SK-N-SH (cell line): ENCODE measurements around the gene COBLL1. TPM values are rescaled to one million over a fixed set of nuclear protein-coding genes. Genes with fewer than 3 reads are reported as not detected.
A peak's percentile ranks its signal among the peaks of the same experiment; 100 is the strongest.

Experiments used
- CTCF ChIA-PET: fragments of 300-600, 350-600 bp; formaldehyde crosslinking; extraction: SDS; loops from one replicate; lab custom pipeline; 2021; lab: Yijun Ruan, JAX
- POLR2A ChIA-PET: fragments of 350-600 bp; sonication (Branson Sonifier 250); formaldehyde crosslinking; extraction: SDS; loops from one replicate; lab custom pipeline; 2020; ENCODE audit warnings: antibody characterized with exemption, inconsistent platforms; lab: Yijun Ruan, JAX
- DNase-seq: peaks from one replicate; pipeline ENCODE4 v3.0.0; 2012
- H2AFZ ChIP-seq: fragments of 200-600 bp; sonication (generic); 2 replicates; pipeline ENCODE4 v1.8.1; 2016; ENCODE audit warnings: antibody characterized with exemption, mild to moderate bottlenecking, low read depth
- H3F3A ChIP-seq: fragments of 200-600 bp; sonication (generic); replicated peaks from 2 replicates; pipeline ENCODE3; 2016; ENCODE audit warnings: antibody characterized with exemption, mild to moderate bottlenecking; ENCODE audit not compliant: insufficient read depth
- H3K27ac ChIP-seq, 2 experiments: fragments of 200-500 bp in 1 of 2; fragments of 200-600 bp in 1 of 2; sonication (Bioruptor generic) in 1 of 2; sonication (generic), shearing (Covaris generic) in 1 of 2; 2 replicates each; pipeline versions ENCODE4 v1.5.1 to v1.6.1; 2014 to 2016; ENCODE audit warnings: low read depth in 2 of 2, inconsistent platforms in 1 of 2, low read length in 1 of 2, mild to moderate bottlenecking in 1 of 2, mixed read lengths in 1 of 2
- H3K27me3 ChIP-seq: fragments of 200-600 bp; sonication (generic), shearing (Covaris generic); 2 replicates; pipeline ENCODE4 v1.6.1; 2016; ENCODE audit warnings: mixed run types; ENCODE audit not compliant: insufficient read depth
- H3K36me3 ChIP-seq, 2 experiments: fragments of 200-500 bp in 1 of 2; fragments of 200-600 bp in 1 of 2; sonication (Bioruptor generic) in 1 of 2; sonication (generic) in 1 of 2; replicated peaks in 1 of 2; 2 replicates each; pipeline versions ENCODE3 to v1.5.1; 2014 to 2016; ENCODE audit warnings: low read length in 1 of 2, mild to moderate bottlenecking in 1 of 2; ENCODE audit not compliant: insufficient read depth in 2 of 2, control insufficient read depth in 1 of 2
- H3K4me1 ChIP-seq, 2 experiments: fragments of 200-500 bp in 1 of 2; fragments of 200-600 bp in 1 of 2; sonication (Bioruptor generic) in 1 of 2; sonication (generic), shearing (Covaris generic) in 1 of 2; 2 replicates each; pipeline versions ENCODE4 v1.5.1 to v1.6.1; 2014 to 2016; ENCODE audit warnings: low read depth in 1 of 2, low read length in 1 of 2, mixed run types in 1 of 2; ENCODE audit not compliant: insufficient read depth in 2 of 2, control insufficient read depth in 1 of 2
- H3K4me2 ChIP-seq: fragments of 200-600 bp; sonication (generic), shearing (Covaris generic); 2 replicates; pipeline ENCODE4 v1.6.1; 2017; ENCODE audit warnings: mixed run types
- H3K4me3 ChIP-seq, 2 experiments: fragments of 200-500 bp in 1 of 2; fragments of 200-600 bp in 1 of 2; sonication (Bioruptor generic) in 1 of 2; sonication (generic), shearing (Covaris generic) in 1 of 2; 2 replicates each; pipeline versions ENCODE4 v1.5.1 to v1.8.1; 2014 to 2016; ENCODE audit warnings: low read depth in 2 of 2, inconsistent platforms in 1 of 2, low read length in 1 of 2, mild to moderate bottlenecking in 1 of 2, mixed read lengths in 1 of 2, moderate library complexity in 1 of 2
- H3K79me2 ChIP-seq: fragments of 200-600 bp; sonication (generic); 2 replicates; pipeline ENCODE4 v1.8.1; 2017; ENCODE audit warnings: mild to moderate bottlenecking; ENCODE audit not compliant: insufficient read depth
- H3K9ac ChIP-seq: fragments of 200-600 bp; sonication (generic); 2 replicates; pipeline ENCODE4 v1.6.1; 2017; ENCODE audit warnings: mixed run types
- H3K9me2 ChIP-seq: fragments of 200-600 bp; sonication (generic); 2 replicates; pipeline ENCODE4 v1.6.1; 2017; ENCODE audit warnings: mixed run types
- H3K9me3 ChIP-seq: fragments of 200-600 bp; sonication (generic); 2 replicates; pipeline ENCODE4 v1.6.1; 2017; ENCODE audit warnings: mixed run types, mild to moderate bottlenecking, moderate library complexity
- H4K20me1 ChIP-seq: fragments of 200-600 bp; sonication (generic); 2 replicates; pipeline ENCODE4 v1.6.1; 2017; ENCODE audit warnings: mild to moderate bottlenecking, mixed run types; ENCODE audit not compliant: insufficient read depth
- EP300 ChIP-seq, 2 experiments: IDR thresholded peaks; 2 replicates each; pipeline versions ENCODE4 v1.4.0 to v1.6.1; 2012; ENCODE audit warnings: borderline replicate concordance in 1 of 2, low read depth in 1 of 2, low read length in 1 of 2
- GABPA ChIP-seq: IDR thresholded peaks from 2 replicates; pipeline ENCODE4 v1.4.0; 2012; ENCODE audit warnings: low read depth, mild to moderate bottlenecking
- GATA2 ChIP-seq: sonication (generic); formaldehyde crosslinking; IDR thresholded peaks from 2 replicates; pipeline ENCODE4 v1.5.0; 2020; ENCODE audit warnings: mild to moderate bottlenecking, missing genetic modification reagents
- NRF1 ChIP-seq: IDR thresholded peaks from 2 replicates; pipeline ENCODE4 v1.6.1; 2012; ENCODE audit warnings: low read depth, mild to moderate bottlenecking, low read length
- POLR2AphosphoS5 ChIP-seq: IDR thresholded peaks from 2 replicates; pipeline ENCODE4 v1.6.1; 2012; ENCODE audit warnings: low read depth, low read length
- RAD21 ChIP-seq: IDR thresholded peaks from 2 replicates; pipeline ENCODE4 v1.6.1; 2012; ENCODE audit warnings: mild to moderate bottlenecking, low read length
- RFX5 ChIP-seq: IDR thresholded peaks from 2 replicates; pipeline ENCODE4 v1.6.1; 2012; ENCODE audit warnings: mild to moderate bottlenecking, improper control_type of control experiment, low read length
- TAF1 ChIP-seq: IDR thresholded peaks from 2 replicates; pipeline ENCODE4 v1.6.1; 2012; ENCODE audit warnings: low read depth, mild to moderate bottlenecking, low read length, moderate library complexity, borderline replicate concordance
- TCF12 ChIP-seq: IDR thresholded peaks from 2 replicates; pipeline ENCODE4 v1.4.0; 2012
- TEAD4 ChIP-seq: IDR thresholded peaks from 2 replicates; pipeline ENCODE4 v1.4.0; 2012; ENCODE audit warnings: mild to moderate bottlenecking, borderline replicate concordance; ENCODE audit not compliant: insufficient read depth
- YY1 ChIP-seq: IDR thresholded peaks from 2 replicates; pipeline ENCODE4 v1.4.0; 2012; ENCODE audit warnings: low read depth, mild to moderate bottlenecking
- ZBTB33 ChIP-seq: IDR thresholded peaks from 2 replicates; pipeline ENCODE4 v1.4.0; 2012; ENCODE audit warnings: low read depth, borderline replicate concordance
- WGBS: methylation state at CpG from one replicate; pipeline ENCODE4 v1.1.6; 2017; ENCODE audit warnings: low lambda C conversion rate; 5-methylcytosine and 5-hydroxymethylcytosine counted together
- polyA plus RNA-seq, 3 experiments: library from polyadenylated mRNA; depleted of rRNA; stranded (reverse); fragments of >200 nt; gene quantifications; 2 replicates each; pipeline ENCODE4 v1.2.3, GENCODE V29; 2012
- TF ChIP-seq, protein P1 (sequence below): IDR thresholded peaks from 2 replicates; pipeline ENCODE4 v1.4.0; 2012; ENCODE audit warnings: low read depth
- TF ChIP-seq, protein P2 (sequence below): fragments of 150-350 bp; IDR thresholded peaks from 2 replicates; pipeline ENCODE4 v1.6.1; 2016; ENCODE audit warnings: mild to moderate bottlenecking, low read depth, low read length
- TF ChIP-seq, protein P3 (sequence below): IDR thresholded peaks from 2 replicates; pipeline ENCODE4 v1.4.0; 2012; ENCODE audit warnings: low read depth, borderline replicate concordance
- TF ChIP-seq, protein P4 (sequence below): fragments of 200-600 bp; sonication (generic); IDR thresholded peaks from 2 replicates; pipeline ENCODE4 v1.6.1; 2017; ENCODE audit warnings: antibody characterized with exemption, mild to moderate bottlenecking, moderate library complexity

The COBLL1 gene
- polyA plus RNA-seq, 1 of the 3 experiments (the other 2 are of a cell fraction) = 3.1 TPM

DNA sequence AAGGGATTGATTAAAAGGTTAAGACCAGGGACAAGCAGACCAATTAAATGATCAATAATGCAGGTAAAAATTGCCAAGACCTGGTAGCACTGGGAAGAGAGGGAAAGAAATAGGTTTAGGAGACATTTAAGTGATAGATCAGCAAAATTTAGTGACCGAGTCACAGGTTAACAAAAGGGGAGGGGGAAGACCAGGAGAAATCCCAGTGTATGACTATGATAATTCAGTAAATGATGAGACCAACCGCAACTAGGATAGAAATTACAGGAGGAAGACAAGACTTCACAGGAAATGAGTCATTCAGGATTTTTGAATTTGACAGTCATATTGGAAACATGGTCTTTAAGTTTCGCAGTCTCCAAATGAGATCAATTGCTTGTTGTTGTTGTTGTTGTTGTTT lies 62.9 kb downstream of the COBLL1 start (continued):
- TF ChIP-seq, protein P1, sequence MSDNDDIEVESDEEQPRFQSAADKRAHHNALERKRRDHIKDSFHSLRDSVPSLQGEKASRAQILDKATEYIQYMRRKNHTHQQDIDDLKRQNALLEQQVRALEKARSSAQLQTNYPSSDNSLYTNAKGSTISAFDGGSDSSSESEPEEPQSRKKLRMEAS = no peak
- TF ChIP-seq, all 33 proteins: peak for 0

DNA sequence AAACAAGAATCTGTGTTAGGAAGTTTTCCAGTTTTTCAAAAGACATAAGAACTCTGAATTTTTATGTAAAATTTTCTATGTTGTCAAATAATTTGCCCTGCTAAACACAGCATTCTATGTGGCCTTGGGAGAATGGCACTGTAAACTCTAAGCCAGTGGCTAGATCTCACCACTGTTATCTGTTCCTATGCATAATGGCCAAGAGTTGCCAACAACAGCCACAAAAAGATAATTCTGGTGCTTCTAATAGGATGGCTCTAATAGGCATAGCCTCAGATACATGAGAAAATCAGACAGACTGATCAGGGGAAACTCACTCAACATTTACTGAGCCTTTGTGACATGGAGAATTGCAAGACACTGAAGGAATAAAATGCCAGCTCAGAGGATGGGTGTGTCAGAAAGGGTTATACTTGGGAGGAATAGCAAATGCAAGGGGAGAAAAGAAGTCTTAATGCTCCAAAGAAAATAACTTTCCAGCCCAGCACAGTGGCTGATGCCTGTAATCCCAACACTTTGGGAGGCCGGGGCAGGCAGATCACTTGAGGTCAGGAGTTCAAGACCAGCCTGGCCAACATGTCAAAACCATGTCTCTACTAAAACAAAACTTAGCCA lies 63.7 kb downstream of the COBLL1 start:
- no peaks in the 10 kb centered on the region for H3K79me2 ChIP-seq
- no peaks in the 10 kb centered on the region for H3K9me3 ChIP-seq
- H3K36me3 ChIP-seq = no peaks in the 10 kb centered on the region
- H3K9ac ChIP-seq = no peak overlapping the region
- 100% methylated on average over 1 of the region's 1 CpG for WGBS
- no peak overlapping the region for H3K4me2 ChIP-seq
- TF ChIP-seq GATA2 (no peak), ZBTB33 (no peak), RAD21 (no peak), GABPA (no peak), POLR2AphosphoS5 (no peak), RFX5 (no peak), TCF12 (no peak), EP300 (IDR thresholded peaks at IDR 0.05; ENCODE audit: borderline replicate concordance in 1 of 2, low read depth in 1 of 2, low read length in 1 of 2) (no peak), NRF1 (no peak), YY1 (no peak), TEAD4 (no peak), TAF1 (no peak)
- TF ChIP-seq, protein P2, sequence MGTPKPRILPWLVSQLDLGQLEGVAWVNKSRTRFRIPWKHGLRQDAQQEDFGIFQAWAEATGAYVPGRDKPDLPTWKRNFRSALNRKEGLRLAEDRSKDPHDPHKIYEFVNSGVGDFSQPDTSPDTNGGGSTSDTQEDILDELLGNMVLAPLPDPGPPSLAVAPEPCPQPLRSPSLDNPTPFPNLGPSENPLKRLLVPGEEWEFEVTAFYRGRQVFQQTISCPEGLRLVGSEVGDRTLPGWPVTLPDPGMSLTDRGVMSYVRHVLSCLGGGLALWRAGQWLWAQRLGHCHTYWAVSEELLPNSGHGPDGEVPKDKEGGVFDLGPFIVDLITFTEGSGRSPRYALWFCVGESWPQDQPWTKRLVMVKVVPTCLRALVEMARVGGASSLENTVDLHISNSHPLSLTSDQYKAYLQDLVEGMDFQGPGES = no peak
- TF ChIP-seq, protein P3, sequence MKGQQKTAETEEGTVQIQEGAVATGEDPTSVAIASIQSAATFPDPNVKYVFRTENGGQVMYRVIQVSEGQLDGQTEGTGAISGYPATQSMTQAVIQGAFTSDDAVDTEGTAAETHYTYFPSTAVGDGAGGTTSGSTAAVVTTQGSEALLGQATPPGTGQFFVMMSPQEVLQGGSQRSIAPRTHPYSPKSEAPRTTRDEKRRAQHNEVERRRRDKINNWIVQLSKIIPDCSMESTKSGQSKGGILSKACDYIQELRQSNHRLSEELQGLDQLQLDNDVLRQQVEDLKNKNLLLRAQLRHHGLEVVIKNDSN = no peak
- TF ChIP-seq, protein P4, sequence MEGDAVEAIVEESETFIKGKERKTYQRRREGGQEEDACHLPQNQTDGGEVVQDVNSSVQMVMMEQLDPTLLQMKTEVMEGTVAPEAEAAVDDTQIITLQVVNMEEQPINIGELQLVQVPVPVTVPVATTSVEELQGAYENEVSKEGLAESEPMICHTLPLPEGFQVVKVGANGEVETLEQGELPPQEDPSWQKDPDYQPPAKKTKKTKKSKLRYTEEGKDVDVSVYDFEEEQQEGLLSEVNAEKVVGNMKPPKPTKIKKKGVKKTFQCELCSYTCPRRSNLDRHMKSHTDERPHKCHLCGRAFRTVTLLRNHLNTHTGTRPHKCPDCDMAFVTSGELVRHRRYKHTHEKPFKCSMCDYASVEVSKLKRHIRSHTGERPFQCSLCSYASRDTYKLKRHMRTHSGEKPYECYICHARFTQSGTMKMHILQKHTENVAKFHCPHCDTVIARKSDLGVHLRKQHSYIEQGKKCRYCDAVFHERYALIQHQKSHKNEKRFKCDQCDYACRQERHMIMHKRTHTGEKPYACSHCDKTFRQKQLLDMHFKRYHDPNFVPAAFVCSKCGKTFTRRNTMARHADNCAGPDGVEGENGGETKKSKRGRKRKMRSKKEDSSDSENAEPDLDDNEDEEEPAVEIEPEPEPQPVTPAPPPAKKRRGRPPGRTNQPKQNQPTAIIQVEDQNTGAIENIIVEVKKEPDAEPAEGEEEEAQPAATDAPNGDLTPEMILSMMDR = no peak
- TF ChIP-seq, protein P1 = no peak
- TF ChIP-seq, all 33 proteins: peak for 0
- H2AFZ ChIP-seq = no peak overlapping the region
- H3K27ac ChIP-seq = peak overlapping the region in 1 of 2 experiments; percentile 10; a peak in 1 of 4 replicates
- no peaks in the 10 kb centered on the region for H3K9me2 ChIP-seq
- no peaks in the 10 kb centered on the region for H4K20me1 ChIP-seq
- H3K4me1 ChIP-seq = peaks cover 0 to 2% of the 10 kb centered on the region in 2 experiments; a peak in 2 of 4 replicates
- H3K27me3 ChIP-seq = no peaks in the 10 kb centered on the region
- no peak overlapping the region for H3K4me3 ChIP-seq
- POLR2A ChIA-PET = no interaction called here
- CTCF ChIA-PET = no interaction called here
- no peak for DNase-seq
- H3F3A ChIP-seq = no peaks in the 10 kb centered on the region
